LNCaP clone FGC (cell line): ENCODE results near the gene SYT6.
A peak's percentile ranks its signal among the peaks of the same experiment; 100 is the strongest.

Experiments
- DNase-seq: peaks from one replicate; pipeline ENCODE4 v3.0.0-alpha.2; 2011; ENCODE audit warnings: low read depth
- H3K4me3 ChIP-seq: 2 replicates; pipeline ENCODE4 v1.5.1; 2011; ENCODE audit warnings: mild to moderate bottlenecking, low read depth, low read length, control low read depth
- TF ChIP-seq, protein P1 (sequence below): IDR thresholded peaks from 2 replicates; pipeline ENCODE4 v1.5.1; 2012; ENCODE audit warnings: mild to moderate bottlenecking; ENCODE audit not compliant: control insufficient read depth, insufficient read depth; ENCODE audit errors: extremely low read depth

Gene SYT6

DNA sequence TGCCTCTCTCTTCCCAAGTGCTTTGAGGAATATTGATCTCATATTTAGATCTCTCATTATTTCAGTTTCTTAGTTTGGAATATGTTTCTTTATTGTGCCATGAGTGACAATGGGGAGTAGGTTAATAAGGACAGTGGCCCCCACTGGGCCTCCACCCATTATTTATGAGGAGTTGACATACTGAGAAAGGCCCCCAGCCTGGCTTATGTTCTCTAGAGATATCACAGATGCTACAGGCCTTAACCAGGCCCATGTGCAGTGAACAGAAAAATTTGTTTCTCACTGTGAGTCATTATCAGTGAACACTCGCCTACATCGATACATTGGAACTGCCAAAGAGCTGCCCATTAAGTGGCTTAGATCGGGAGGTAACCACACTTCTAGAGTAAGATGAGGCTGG lies 35.7 kb upstream of the SYT6 start:
- no peak overlapping the region for H3K4me3 ChIP-seq
- no peak for DNase-seq
- TF ChIP-seq, protein P1, sequence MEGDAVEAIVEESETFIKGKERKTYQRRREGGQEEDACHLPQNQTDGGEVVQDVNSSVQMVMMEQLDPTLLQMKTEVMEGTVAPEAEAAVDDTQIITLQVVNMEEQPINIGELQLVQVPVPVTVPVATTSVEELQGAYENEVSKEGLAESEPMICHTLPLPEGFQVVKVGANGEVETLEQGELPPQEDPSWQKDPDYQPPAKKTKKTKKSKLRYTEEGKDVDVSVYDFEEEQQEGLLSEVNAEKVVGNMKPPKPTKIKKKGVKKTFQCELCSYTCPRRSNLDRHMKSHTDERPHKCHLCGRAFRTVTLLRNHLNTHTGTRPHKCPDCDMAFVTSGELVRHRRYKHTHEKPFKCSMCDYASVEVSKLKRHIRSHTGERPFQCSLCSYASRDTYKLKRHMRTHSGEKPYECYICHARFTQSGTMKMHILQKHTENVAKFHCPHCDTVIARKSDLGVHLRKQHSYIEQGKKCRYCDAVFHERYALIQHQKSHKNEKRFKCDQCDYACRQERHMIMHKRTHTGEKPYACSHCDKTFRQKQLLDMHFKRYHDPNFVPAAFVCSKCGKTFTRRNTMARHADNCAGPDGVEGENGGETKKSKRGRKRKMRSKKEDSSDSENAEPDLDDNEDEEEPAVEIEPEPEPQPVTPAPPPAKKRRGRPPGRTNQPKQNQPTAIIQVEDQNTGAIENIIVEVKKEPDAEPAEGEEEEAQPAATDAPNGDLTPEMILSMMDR = no peak

DNA sequence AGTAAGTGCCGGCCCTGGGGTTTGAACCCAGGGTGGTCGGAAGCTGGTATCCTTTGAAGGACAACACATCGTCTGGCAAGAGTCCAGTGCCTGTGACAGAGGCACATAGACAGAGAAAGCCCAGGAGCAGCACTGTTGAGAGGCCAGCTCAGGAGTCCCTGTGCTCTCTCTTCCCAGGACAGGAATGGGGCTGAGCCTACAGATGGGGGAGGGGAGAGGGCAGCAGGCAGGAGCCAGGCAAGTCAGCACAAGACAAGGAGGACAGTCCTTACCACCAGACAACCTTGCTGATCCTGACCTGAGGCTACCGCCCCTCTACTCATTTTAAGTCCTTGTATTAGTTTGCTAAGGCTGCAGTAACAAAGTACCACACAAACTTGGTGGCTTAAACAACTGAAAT lies 27.7 kb upstream of the SYT6 start:
- TF ChIP-seq, protein P1 = no peak
- no peak overlapping the region for H3K4me3 ChIP-seq
- DNase-seq = no peak

GRCh38 chr1:114180742-114181141 lies 27.1 kb upstream of the SYT6 start:
- TF ChIP-seq, protein P1 = no peak
- DNase-seq = no peak
- H3K4me3 ChIP-seq = no peak overlapping the region

DNA sequence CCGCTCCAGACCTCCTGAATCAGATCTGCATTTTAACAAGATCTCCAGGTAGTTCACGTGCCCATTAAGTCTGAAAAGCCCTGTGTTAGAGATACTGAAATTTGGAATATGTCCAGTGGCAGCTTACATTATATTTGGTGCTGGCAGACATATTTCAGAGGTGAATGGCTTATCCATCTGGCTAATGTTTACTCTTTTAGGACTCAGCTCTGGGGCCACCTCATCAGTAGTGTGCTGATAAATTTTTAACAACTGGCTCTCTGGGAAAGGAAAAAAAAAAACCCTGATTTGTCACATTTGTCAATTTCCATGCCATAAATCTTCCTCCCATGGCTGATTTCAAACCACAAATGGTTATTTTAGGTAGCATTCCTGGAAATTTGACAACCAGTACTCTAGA lies 25.3 kb upstream of the SYT6 start:
- no peak overlapping the region for H3K4me3 ChIP-seq
- TF ChIP-seq, protein P1 = no peak
- peak; percentile 22 for DNase-seq

GRCh38 chr1:114177282-114177681 lies 23.6 kb upstream of the SYT6 start:
- DNase-seq = no peak
- H3K4me3 ChIP-seq = no peak overlapping the region
- TF ChIP-seq, protein P1 = no peak

GRCh38 chr1:114176366-114176765 lies 22.7 kb upstream of the SYT6 start:
- DNase-seq = no peak
- TF ChIP-seq, protein P1 = no peak
- no peak overlapping the region for H3K4me3 ChIP-seq

- TF ChIP-seq, protein P1 = no peak
- no peak overlapping the region for H3K4me3 ChIP-seq
- DNase-seq = no peak
Observed at GRCh38 chr1:114173680-114174079, 20.0 kb upstream of the SYT6 start.
